Measurements from ENCODE around the gene KLK15. TPM values are rescaled to one million over a fixed set of nuclear protein-coding genes. Genes with fewer than 3 reads are reported as not detected.

KLK15 gene
- total RNA-seq, 4 donors from 2014 or later, result not detected

DNA sequence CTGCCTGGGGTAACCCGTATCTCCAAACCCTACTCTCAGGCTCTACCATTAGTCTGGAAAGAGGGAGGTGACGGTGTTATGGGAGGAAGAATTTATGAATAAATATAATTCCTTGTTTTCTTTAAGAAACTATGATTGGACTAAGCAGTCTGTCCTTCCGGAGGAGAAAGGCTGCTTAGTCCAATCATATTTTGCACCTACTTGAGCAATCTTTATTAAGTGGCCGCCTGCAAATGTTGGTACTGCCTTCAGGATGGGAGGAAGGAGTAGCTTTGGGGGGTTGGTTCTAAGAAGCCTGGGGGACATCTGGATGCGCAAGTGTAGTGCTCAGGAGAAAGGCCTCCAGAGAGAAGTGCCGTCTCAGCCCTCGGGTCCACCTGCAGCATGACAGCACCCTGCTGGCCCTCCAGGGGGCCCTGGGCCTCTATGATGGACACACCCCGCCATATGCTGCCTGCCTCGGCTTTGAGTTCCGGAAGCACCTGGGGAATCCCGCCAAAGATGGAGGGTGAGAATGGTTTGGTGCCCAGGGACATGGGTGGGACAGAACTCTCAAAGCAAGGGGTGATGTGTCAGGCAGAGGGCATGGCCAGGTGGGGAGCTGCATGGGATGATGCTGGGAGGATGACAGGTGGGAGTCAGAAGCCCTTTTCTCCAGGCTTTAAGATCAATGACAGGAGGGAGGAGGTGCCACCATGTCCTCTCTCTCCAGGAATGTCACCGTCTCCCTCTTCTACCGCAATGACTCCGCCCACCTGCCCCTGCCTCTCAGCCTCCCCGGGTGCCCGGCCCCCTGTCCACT lies 39.1 kb downstream of the KLK15 start:
- intact Hi-C loops (cut with DNase I), result no loop called here
- Histone ChIP-seq H3K27ac (replicated peaks in 1 of 4) (no peak overlapping the region), H3K4me1 (no peaks in the 10 kb centered on the region), H3K36me3 (peaks cover 11 to 38% (median 26%) of the 10 kb centered on the region in 4 donors), H3K9me3 (no peaks in the 10 kb centered on the region), H3K27me3 (peaks cover 0 to 38% (median 0%) of the 10 kb centered on the region in 4 donors), H3K4me3 (no peak overlapping the region)
- no peak for DNase-seq (ENCODE audit: extremely low spot score)
- TF ChIP-seq EP300 (IDR thresholded peaks at IDR 0.05) (no peak), POLR2A (IDR thresholded peaks at IDR 0.05; ENCODE audit: low read depth) (no peak), POLR2AphosphoS5 (IDR thresholded peaks at IDR 0.05) (no peak)
- TF ChIP-seq, protein P1, sequence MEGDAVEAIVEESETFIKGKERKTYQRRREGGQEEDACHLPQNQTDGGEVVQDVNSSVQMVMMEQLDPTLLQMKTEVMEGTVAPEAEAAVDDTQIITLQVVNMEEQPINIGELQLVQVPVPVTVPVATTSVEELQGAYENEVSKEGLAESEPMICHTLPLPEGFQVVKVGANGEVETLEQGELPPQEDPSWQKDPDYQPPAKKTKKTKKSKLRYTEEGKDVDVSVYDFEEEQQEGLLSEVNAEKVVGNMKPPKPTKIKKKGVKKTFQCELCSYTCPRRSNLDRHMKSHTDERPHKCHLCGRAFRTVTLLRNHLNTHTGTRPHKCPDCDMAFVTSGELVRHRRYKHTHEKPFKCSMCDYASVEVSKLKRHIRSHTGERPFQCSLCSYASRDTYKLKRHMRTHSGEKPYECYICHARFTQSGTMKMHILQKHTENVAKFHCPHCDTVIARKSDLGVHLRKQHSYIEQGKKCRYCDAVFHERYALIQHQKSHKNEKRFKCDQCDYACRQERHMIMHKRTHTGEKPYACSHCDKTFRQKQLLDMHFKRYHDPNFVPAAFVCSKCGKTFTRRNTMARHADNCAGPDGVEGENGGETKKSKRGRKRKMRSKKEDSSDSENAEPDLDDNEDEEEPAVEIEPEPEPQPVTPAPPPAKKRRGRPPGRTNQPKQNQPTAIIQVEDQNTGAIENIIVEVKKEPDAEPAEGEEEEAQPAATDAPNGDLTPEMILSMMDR (IDR thresholded peaks at IDR 0.05), result no peak
- whole genome bisulfite sequencing, result 36% methylated on average over 14 of the region's 16 CpGs

- TF ChIP-seq POLR2AphosphoS5 (IDR thresholded peaks at IDR 0.05) (no peak), EP300 (IDR thresholded peaks at IDR 0.05) (no peak), POLR2A (IDR thresholded peaks at IDR 0.05; ENCODE audit: low read depth) (no peak)
- TF ChIP-seq, protein P1 (IDR thresholded peaks at IDR 0.05), result no peak
- Histone ChIP-seq H3K4me1 (no peaks in the 10 kb centered on the region), H3K36me3 (peaks cover 11 to 31% (median 19%) of the 10 kb centered on the region in 4 donors), H3K27me3 (peaks cover 0 to 44% (median 0%) of the 10 kb centered on the region in 4 donors), H3K4me3 (no peak overlapping the region), H3K9me3 (no peaks in the 10 kb centered on the region), H3K27ac (replicated peaks in 1 of 4) (no peak overlapping the region)
- no peak for DNase-seq (ENCODE audit: extremely low spot score)
- intact Hi-C loops (cut with DNase I), result no loop called here
- 78% methylated on average over 5 of the region's 11 CpGs for WGBS
Measured at GRCh38 chr19:50793558-50794065, 39.8 kb downstream of the KLK15 start.

- intact Hi-C loops (cut with DNase I), result no loop called here
- Histone ChIP-seq H3K4me1 (no peaks in the 10 kb centered on the region), H3K36me3 (peaks cover 1 to 20% (median 9%) of the 10 kb centered on the region in 4 donors), H3K4me3 (no peak overlapping the region), H3K9me3 (no peaks in the 10 kb centered on the region), H3K27me3 (peaks cover 0 to 51% (median 0%) of the 10 kb centered on the region in 4 donors), H3K27ac (replicated peaks in 1 of 4) (no peak overlapping the region)
- 85% methylated on average over 13 of the region's 13 CpGs for whole genome bisulfite sequencing
- no peak for DNase-seq (ENCODE audit: extremely low spot score)
- TF ChIP-seq EP300 (IDR thresholded peaks at IDR 0.05) (no peak), POLR2AphosphoS5 (IDR thresholded peaks at IDR 0.05) (no peak), POLR2A (IDR thresholded peaks at IDR 0.05; ENCODE audit: low read depth) (no peak)
- TF ChIP-seq, protein P1 (IDR thresholded peaks at IDR 0.05), result no peak
Measured at GRCh38 chr19:50792272-50793250, 40.8 kb downstream of the KLK15 start.

DNA sequence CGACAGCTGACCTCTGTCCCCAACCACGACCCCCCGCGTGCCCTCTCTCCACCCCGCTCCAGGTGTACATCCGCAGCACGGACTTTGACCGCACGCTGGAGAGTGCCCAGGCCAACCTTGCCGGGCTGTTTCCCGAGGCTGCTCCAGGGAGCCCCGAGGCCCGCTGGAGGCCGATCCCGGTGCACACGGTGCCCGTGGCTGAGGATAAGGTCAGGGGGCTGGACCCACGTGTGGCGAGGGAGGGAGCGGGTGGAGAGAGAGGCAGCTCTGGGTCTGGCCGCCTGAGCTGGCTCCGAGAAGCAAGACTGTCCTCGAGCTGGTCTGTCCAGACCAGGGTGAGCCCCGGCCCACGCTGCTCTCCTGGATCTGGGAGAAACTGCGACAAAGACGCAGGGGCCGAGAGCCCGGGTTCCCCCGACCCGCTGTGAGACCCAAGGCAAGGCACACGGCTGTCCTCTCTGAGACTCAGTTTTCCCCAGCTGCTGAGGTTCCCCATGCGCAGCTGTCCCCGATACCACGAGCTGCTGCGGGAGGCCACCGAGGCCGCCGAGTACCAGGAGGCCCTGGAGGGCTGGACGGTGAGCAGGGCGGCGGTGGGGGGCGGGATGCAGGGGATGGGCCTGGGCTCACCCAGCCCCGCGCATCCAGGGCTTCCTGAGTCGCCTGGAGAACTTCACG lies 41.6 kb downstream of the KLK15 start:
- Histone ChIP-seq H3K27me3 (peaks cover 0 to 57% (median 0%) of the 10 kb centered on the region in 4 donors), H3K36me3 (peaks cover 0 to 12% (median 1%) of the 10 kb centered on the region in 4 donors), H3K4me1 (no peaks in the 10 kb centered on the region), H3K9me3 (no peaks in the 10 kb centered on the region), H3K27ac (replicated peaks in 1 of 4) (no peak overlapping the region), H3K4me3 (no peak overlapping the region)
- 82% methylated on average over 38 of the region's 47 CpGs for WGBS
- intact Hi-C loops (cut with DNase I), result no loop called here
- no peak for DNase-seq (ENCODE audit: extremely low spot score)
- TF ChIP-seq, protein P1 (IDR thresholded peaks at IDR 0.05), result no peak
- TF ChIP-seq POLR2AphosphoS5 (IDR thresholded peaks at IDR 0.05), result no peak
- no peak for TF ChIP-seq POLR2A (IDR thresholded peaks at IDR 0.05; ENCODE audit: low read depth)
- no peak for TF ChIP-seq EP300 (IDR thresholded peaks at IDR 0.05)

Measured in esophagus muscularis mucosa (tissue), 4 donors.